NB4 (cell line): ENCODE measurements around the gene FUT8.

Experiments used
- DNase-seq: peaks from one replicate; pipeline ENCODE4 v3.0.0; 2010; ENCODE audit warnings: low read depth
- H3K4me3 ChIP-seq: one replicate; pipeline ENCODE4 v1.5.1; 2011; ENCODE audit warnings: mild to moderate bottlenecking, low read depth, low read length, moderate library complexity
- CTCF ChIP-seq: IDR thresholded peaks from one replicate; pipeline ENCODE4 v1.5.1; 2012; ENCODE audit warnings: low read depth, low read length
- MAX ChIP-seq: IDR thresholded peaks from 2 replicates; pipeline ENCODE4 v1.6.1; 2011; ENCODE audit warnings: low read depth, low read length
- MYC ChIP-seq: IDR thresholded peaks from 2 replicates; pipeline ENCODE4 v1.6.1; 2011; ENCODE audit warnings: low read depth, low read length
- POLR2A ChIP-seq: IDR thresholded peaks from 2 replicates; pipeline ENCODE4 v1.6.1; 2011; ENCODE audit warnings: mild to moderate bottlenecking; ENCODE audit not compliant: insufficient read length; ENCODE audit errors: extremely low read depth

FUT8 gene

GRCh38 chr14:65509842-65510241, 97.3 kb downstream of the FUT8 start:
- TF ChIP-seq MAX (no peak), POLR2A (no peak), CTCF (no peak), MYC (no peak)
- DNase-seq: no peak
- no peak overlapping the region for H3K4me3 ChIP-seq

DNA sequence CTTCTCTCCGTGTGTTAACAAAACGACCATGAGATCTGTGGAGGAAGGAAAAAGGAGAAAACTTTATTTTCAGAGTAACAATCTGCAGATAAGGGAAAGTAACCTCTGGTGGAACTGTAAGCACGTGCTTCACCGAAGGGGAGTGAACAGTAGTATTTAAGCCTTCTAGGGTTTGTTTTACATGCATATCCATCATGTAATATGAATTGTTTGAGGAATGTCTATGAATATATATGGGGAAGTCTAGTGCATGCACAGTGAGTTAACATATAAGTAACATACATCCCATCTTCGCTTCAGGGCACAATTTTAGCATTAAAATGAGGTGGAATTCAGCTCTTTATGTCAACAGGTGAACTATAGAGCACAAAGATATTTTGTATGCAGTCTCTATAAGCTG, 101.1 kb downstream of the FUT8 start:
- DNase-seq: no peak
- no peak overlapping the region for H3K4me3 ChIP-seq
- TF ChIP-seq MAX (no peak), CTCF (no peak), POLR2A (no peak), MYC (no peak)

- no peak overlapping the region for H3K4me3 ChIP-seq
- no peak for TF ChIP-seq MAX
- no peak for TF ChIP-seq MYC
- no peak for TF ChIP-seq CTCF
- TF ChIP-seq POLR2A: no peak
- no peak for DNase-seq
Measured at GRCh38 chr14:65517635-65518542, 105.4 kb downstream of the FUT8 start.

DNA sequence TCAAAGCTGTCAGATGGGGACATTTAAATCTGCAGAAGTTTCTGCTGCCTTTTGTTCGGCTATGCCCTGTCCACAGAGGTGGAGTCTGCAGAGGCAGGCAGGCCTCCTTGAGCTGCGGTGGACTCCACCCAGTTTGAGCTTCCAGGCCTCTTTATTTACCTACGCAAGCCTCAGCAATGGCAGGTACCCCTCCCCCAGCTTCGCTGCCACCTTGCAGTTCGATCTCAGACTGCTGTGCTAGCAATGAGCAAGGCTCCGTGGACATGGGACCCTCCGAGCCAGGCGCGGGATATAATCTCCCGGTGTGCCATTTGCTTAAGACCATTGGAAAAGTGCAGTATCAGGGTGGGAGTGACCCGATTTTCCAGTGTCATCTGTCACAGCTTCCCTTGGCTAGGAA, 115.5 kb downstream of the FUT8 start:
- TF ChIP-seq MYC (no peak), POLR2A (no peak), CTCF (no peak), MAX (no peak)
- H3K4me3 ChIP-seq: no peak overlapping the region
- no peak for DNase-seq

GRCh38 chr14:65531148-65531547, 118.6 kb downstream of the FUT8 start:
- DNase-seq: no peak
- TF ChIP-seq CTCF (no peak), POLR2A (no peak), MAX (no peak), MYC (no peak)
- no peak overlapping the region for H3K4me3 ChIP-seq
